GM12891 (cell line): ENCODE measurements around the gene POU2F3.

ENCODE experiments used
- POLR2A ChIP-seq: IDR thresholded peaks from 2 replicates; pipeline ENCODE4 v1.6.1; 2011; ENCODE audit warnings: low read depth, low read length, control low read depth
- POLR2AphosphoS5 ChIP-seq: IDR thresholded peaks from 2 replicates; pipeline ENCODE4 v1.6.1; 2011; ENCODE audit warnings: low read depth, low read length, control low read depth

- TF ChIP-seq POLR2A (no peak), POLR2AphosphoS5 (no peak)
Observed at GRCh38 chr11:120192831-120193625, 46.9 kb upstream of the POU2F3 start.
